Thyroid gland (tissue), 4 donors: ENCODE data around the gene ATP8A1. TPM values are rescaled to one million over a fixed set of nuclear protein-coding genes. Genes with fewer than 3 reads are reported as not detected.

Experiments
- DNase-seq, 2 donors: peaks; one replicate each; pipeline ENCODE4 v3.0.0-alpha.2; 2019
- H3K27ac ChIP-seq, 3 donors: fragments of 200-600 bp; sonication (generic); 1 replicate in 2 of 3; 2 replicates in 1 of 3; pipeline ENCODE4 v1.5.1; 2016 to 2019; ENCODE audit warnings: mild to moderate bottlenecking in 1 of 3, moderate library complexity in 1 of 3
- H3K27me3 ChIP-seq: fragments of 200-600 bp; sonication (generic); one replicate; pipeline ENCODE4 v1.5.1; 2019
- H3K36me3 ChIP-seq, 2 donors: fragments of 200-600 bp; sonication (generic); one replicate each; pipeline ENCODE4 v1.5.1; 2016 to 2019
- H3K4me1 ChIP-seq, 2 donors: fragments of 200-600 bp; sonication (generic); one replicate each; pipeline ENCODE4 v1.5.1; 2017 to 2019
- H3K4me3 ChIP-seq, 3 donors: fragments of 200-600 bp; sonication (generic); replicated peaks in 1 of 3; 1 replicate in 2 of 3; 2 replicates in 1 of 3; pipeline ENCODE4 v1.5.1; 2016; ENCODE audit warnings: mild to moderate bottlenecking in 1 of 3
- H3K9me3 ChIP-seq: fragments of 200-600 bp; sonication (generic); one replicate; pipeline ENCODE4 v1.5.1; 2017
- CTCF ChIP-seq, 6 experiments: fragments of 200-600 bp in 3 of 6; fragments of 450-650 bp in 3 of 6; sonication (generic) in 3 of 6; IDR thresholded peaks; one replicate each; pipeline ENCODE4 v1.5.1; 2016 to 2019; ENCODE audit warnings: antibody characterized with exemption in 6 of 6, mild to moderate bottlenecking in 2 of 6, inconsistent platforms in 1 of 6, moderate library complexity in 1 of 6
- POLR2A ChIP-seq, 2 donors: fragments of 450-650 bp; IDR thresholded peaks; one replicate each; pipeline ENCODE4 v1.6.1; 2017; ENCODE audit warnings: antibody characterized with exemption in 2 of 2, mild to moderate bottlenecking in 2 of 2, moderate library complexity in 1 of 2
- WGBS, 2 donors: methylation state at CpG; one replicate each; pipeline ENCODE4 v1.1.5; 2017; 5-methylcytosine and 5-hydroxymethylcytosine counted together
- intact Hi-C: fragments of 100-400 bp; cut with DNase I; formaldehyde crosslinking; loops from one replicate; pipeline ENCODE4 v1.15.1; 2023
- total RNA-seq, 4 donors: library from RNA; depleted of rRNA; stranded (reverse); fragments of >200 nt; gene quantifications; one replicate each; pipeline ENCODE4 v1.2.3, GENCODE V29; 2016

ATP8A1 gene
- total RNA-seq, 4 donors from 2014 or later: 191 to 274 (median 245) TPM

GRCh38 chr4:42600578-42600977 lies 56.3 kb downstream of the ATP8A1 start:
- H3K27me3 ChIP-seq: no peaks in the 10 kb centered on the region
- no peak for DNase-seq
- no peaks in the 10 kb centered on the region for H3K36me3 ChIP-seq
- no peaks in the 10 kb centered on the region for H3K9me3 ChIP-seq
- intact Hi-C loops: no loop called here
- H3K4me3 ChIP-seq: no peak overlapping the region
- peaks cover 6 to 11% of the 10 kb centered on the region in 2 donors for H3K4me1 ChIP-seq
- 92 to 95% methylated on average over 2 of the region's 2 CpGs for WGBS, 2 donors
- TF ChIP-seq POLR2A (IDR thresholded peaks at IDR 0.05) (no peak), CTCF (IDR thresholded peaks at IDR 0.05) (no peak)
- no peak overlapping the region for H3K27ac ChIP-seq

DNA sequence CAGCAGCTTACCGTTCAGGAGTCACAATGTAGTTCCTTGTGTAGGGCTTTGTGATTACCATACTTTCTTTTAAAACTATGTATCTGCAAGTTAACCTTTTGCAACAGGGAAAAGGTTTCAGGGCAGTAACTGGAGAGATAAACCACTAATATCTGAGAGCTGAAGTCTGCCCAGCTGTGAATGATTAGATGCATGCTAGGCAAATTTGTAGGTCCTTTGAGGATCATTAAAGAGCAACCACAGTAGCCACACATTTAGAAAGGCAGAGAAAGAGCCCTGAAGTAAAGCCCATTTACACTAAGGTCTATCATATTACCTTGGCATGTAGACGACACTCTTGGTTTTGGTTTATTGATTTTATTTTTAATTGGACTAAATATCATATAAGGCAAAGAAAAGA lies 60.0 kb downstream of the ATP8A1 start:
- WGBS, 2 donors: 86 to 93% methylated on average over 2 of the region's 2 CpGs
- intact Hi-C loops: no loop called here
- peaks cover 0 to 6% of the 10 kb centered on the region in 2 donors for H3K4me1 ChIP-seq
- H3K27ac ChIP-seq: no peak overlapping the region
- no peaks in the 10 kb centered on the region for H3K9me3 ChIP-seq
- no peaks in the 10 kb centered on the region for H3K27me3 ChIP-seq
- no peak for DNase-seq
- H3K36me3 ChIP-seq: no peaks in the 10 kb centered on the region
- H3K4me3 ChIP-seq: no peak overlapping the region
- TF ChIP-seq POLR2A (IDR thresholded peaks at IDR 0.05) (no peak), CTCF (IDR thresholded peaks at IDR 0.05) (no peak)

GRCh38 chr4:42594888-42595287 lies 62.0 kb downstream of the ATP8A1 start:
- H3K36me3 ChIP-seq: no peaks in the 10 kb centered on the region
- H3K4me1 ChIP-seq: peaks cover 0 to 6% of the 10 kb centered on the region in 2 donors
- WGBS, 2 donors: 88 to 96% methylated on average over 1 of the region's 1 CpG
- intact Hi-C loops: no loop called here
- no peak for TF ChIP-seq POLR2A (IDR thresholded peaks at IDR 0.05)
- TF ChIP-seq CTCF (IDR thresholded peaks at IDR 0.05): no peak
- H3K9me3 ChIP-seq: no peaks in the 10 kb centered on the region
- H3K27ac ChIP-seq: no peak overlapping the region
- H3K4me3 ChIP-seq: no peak overlapping the region
- H3K27me3 ChIP-seq: no peaks in the 10 kb centered on the region
- no peak for DNase-seq

GRCh38 chr4:42588909-42589308 lies 68.0 kb downstream of the ATP8A1 start:
- Histone ChIP-seq H3K27ac (no peak overlapping the region), H3K4me3 (no peak overlapping the region), H3K36me3 (peaks cover 8 to 9% of the 10 kb centered on the region in 2 donors), H3K4me1 (no peaks in the 10 kb centered on the region), H3K9me3 (no peaks in the 10 kb centered on the region), H3K27me3 (no peaks in the 10 kb centered on the region)
- no peak for TF ChIP-seq POLR2A (IDR thresholded peaks at IDR 0.05)
- no peak for TF ChIP-seq CTCF (IDR thresholded peaks at IDR 0.05)
- DNase-seq: no peak
- intact Hi-C loops: no loop called here
- WGBS, 2 donors: 97 to 98% methylated on average over 2 of the region's 2 CpGs

GRCh38 chr4:42586775-42587174 lies 70.1 kb downstream of the ATP8A1 start:
- DNase-seq: no peak
- intact Hi-C loops: no loop called here
- H3K27ac ChIP-seq: no peak overlapping the region
- no peaks in the 10 kb centered on the region for H3K27me3 ChIP-seq
- peaks cover 8 to 9% of the 10 kb centered on the region in 2 donors for H3K36me3 ChIP-seq
- H3K4me3 ChIP-seq: no peak overlapping the region
- WGBS, 2 donors: 88 to 93% methylated on average over 1 of the region's 1 CpG
- H3K9me3 ChIP-seq: no peaks in the 10 kb centered on the region
- no peak for TF ChIP-seq CTCF (IDR thresholded peaks at IDR 0.05)
- TF ChIP-seq POLR2A (IDR thresholded peaks at IDR 0.05): no peak
- no peaks in the 10 kb centered on the region for H3K4me1 ChIP-seq
